C4-2B (cell line): Measurements from ENCODE around the gene LOXHD1.

Source experiments
- H3K27ac ChIP-seq: fragments of 450-650 bp; 2 replicates; pipeline ENCODE4 v1.5.1; 2017
- ZFX ChIP-seq: fragments of 450-650 bp; IDR thresholded peaks from 2 replicates; pipeline ENCODE4 v1.6.1; 2017
- TF ChIP-seq, protein P1 (sequence below): fragments of 450-650 bp; conservative IDR thresholded peaks from 2 replicates; pipeline ENCODE4 v1.5.1; 2017; ENCODE audit warnings: mild to moderate bottlenecking

The LOXHD1 gene

DNA sequence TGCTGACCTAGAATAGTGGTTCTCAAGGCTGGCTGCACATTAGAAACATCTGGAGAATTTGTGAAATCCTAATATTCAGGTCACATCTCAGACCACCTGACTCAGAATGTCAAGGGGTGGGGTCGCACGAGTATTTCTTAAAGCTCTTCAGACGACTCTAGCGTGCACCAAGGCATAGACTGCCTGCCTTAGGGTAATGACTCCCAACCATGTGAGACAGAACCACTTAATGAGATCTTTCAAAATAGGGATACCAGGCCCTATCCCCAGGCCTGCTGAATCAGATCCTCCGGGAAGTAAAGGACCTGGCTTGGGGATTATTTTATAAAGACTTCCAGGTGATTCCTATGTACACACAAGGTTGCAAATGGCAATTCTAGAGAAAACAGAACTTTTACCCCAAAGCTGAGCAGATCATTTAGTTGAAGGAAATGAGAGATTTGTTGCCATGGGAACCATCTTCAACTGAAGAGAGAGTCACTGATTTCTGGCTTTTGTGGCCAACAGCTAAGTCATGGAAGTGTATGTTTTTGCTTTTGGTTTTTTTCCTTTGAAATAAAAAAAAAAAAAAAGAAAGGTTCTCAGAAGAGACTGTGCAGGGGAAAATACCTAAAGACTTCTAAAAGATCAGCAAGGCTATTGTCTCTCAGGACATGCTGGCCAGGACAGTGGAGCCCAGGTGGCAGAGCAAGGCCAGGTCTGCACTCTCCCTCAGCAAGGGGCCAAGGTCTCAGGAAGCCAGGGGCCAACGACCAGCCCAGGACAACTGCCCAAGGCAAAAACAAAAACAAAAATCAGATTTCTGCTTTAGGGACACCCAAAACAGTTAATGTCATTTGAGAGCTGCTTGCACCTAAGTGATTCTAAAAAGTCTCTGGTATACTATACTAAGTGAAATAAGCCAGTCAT lies 15.3 kb upstream of the LOXHD1 start:
- TF ChIP-seq, protein P1, sequence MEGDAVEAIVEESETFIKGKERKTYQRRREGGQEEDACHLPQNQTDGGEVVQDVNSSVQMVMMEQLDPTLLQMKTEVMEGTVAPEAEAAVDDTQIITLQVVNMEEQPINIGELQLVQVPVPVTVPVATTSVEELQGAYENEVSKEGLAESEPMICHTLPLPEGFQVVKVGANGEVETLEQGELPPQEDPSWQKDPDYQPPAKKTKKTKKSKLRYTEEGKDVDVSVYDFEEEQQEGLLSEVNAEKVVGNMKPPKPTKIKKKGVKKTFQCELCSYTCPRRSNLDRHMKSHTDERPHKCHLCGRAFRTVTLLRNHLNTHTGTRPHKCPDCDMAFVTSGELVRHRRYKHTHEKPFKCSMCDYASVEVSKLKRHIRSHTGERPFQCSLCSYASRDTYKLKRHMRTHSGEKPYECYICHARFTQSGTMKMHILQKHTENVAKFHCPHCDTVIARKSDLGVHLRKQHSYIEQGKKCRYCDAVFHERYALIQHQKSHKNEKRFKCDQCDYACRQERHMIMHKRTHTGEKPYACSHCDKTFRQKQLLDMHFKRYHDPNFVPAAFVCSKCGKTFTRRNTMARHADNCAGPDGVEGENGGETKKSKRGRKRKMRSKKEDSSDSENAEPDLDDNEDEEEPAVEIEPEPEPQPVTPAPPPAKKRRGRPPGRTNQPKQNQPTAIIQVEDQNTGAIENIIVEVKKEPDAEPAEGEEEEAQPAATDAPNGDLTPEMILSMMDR = no peak
- no peak for TF ChIP-seq ZFX
- H3K27ac ChIP-seq = no peak overlapping the region

DNA sequence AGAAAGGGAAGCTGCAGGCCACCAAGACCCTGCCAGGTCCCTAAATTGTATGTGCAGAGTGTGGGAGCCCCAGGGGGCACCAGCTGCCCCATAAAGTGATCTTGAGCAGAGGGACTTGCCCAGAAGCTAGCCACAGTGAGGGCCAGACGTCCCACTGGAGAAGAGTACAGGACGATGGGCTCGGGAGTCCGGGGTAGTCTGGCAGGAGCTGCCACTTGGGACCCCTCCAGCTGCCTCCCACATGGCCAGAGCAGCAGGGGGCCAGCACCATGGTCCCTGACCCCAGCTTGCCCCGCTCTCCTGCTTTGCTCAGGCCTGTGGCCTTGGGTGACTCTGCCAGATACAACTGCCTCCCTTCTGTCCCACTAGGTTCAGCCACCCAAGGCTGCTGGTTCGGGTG lies 11.7 kb upstream of the LOXHD1 start:
- H3K27ac ChIP-seq = no peak overlapping the region
- TF ChIP-seq, protein P1 = no peak
- no peak for TF ChIP-seq ZFX

DNA sequence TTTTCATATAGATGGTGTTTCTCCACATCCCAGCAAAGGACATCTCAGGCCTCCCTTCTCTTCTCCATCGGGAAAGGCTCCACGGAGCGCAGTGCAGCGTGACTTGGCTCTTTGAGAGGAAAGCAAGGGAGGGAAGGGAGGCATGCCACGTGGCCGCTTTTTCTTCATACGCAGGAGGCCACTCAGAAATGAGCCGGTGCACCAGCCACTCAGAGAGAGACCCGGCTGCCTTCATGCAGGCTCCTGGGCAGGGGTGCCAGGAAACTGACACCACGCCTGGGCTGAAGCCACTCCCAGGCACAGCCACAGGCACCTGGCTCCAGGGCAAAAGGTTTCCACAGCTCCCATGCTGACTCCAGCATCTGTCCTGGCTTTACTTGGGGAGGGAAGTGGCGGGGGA lies 11.1 kb upstream of the LOXHD1 start:
- TF ChIP-seq, protein P1 = no peak
- no peak for TF ChIP-seq ZFX
- H3K27ac ChIP-seq = no peak overlapping the region

DNA sequence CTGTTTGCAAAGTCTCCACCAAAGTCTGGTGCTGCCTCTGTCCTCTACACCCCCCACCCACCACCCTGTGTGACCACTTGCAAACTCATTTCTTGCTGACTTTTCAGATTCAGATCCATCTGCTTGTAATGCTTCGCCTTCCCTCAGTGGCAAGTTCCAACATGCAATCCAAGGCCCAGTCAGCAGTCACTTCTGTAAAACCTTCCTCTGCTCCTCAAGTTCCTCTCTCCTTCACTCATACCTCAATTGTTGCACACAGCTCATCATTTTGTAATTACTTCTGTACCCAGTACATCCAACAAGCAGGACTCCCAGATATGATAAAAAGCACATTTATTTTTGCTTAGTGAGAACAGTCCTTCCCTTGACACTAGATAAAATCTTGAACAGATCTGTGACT lies 6.5 kb upstream of the LOXHD1 start:
- H3K27ac ChIP-seq = no peak overlapping the region
- no peak for TF ChIP-seq ZFX
- TF ChIP-seq, protein P1 = no peak

DNA sequence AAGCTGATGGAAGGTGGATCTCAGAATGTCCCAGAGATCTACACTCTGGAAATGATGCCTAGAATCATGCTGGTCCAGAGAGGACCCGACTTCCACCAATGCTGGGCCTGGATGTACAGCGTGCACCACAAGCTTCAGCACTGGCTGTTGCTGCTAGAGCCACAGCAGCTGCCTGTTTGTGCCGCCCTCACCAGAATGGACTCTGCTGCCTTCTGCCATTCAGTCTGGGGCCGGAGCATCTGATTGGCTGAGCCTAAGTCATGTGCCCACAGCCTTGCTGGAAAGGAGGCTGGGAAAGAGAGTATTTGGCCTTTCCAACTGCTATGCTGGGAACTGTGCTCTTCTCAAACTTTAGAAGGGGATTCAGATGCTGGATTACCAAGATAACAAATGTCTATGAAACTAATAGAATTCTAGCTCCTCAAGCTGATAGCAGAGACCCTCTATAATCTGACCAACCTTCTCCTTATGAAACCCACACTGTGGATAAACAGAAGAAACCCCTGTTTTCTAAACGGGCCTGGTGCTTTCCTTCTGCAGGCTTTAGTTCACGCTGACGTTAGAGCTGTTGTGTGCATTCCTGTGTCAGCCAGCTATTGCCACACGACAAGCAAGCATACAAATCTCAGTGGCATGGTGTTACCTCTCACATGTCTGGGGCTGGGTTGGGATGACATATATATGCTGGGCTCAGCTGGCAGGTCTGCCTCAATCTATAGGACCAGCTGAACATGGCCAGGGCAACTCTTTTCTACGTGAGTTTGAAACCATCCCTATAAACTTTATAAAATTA lies 4.1 kb upstream of the LOXHD1 start:
- TF ChIP-seq, protein P1 = no peak
- TF ChIP-seq ZFX = no peak
- H3K27ac ChIP-seq = no peak overlapping the region

DNA sequence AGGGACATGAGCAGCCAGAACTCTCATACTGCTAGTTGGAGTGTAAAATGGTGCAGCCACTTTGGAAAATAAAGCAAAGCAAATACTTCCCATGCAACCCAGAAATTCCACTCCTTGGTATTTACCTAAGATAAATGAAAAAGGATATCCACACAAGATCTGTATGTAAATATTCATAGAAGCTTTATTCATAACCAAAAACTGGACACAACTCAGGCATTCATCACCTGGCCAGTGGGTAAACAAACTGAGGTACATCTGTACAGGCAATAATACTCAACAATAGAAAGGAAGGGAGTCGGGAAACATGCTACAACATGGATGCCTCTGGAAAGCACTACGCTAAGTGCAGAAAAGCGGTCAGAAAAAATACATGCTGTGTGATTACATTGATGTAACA lies 2.5 kb upstream of the LOXHD1 start:
- no peak overlapping the region for H3K27ac ChIP-seq
- TF ChIP-seq ZFX = no peak
- TF ChIP-seq, protein P1 = no peak
